ENCODE results near the gene MTHFR.

Gene MTHFR

DNA sequence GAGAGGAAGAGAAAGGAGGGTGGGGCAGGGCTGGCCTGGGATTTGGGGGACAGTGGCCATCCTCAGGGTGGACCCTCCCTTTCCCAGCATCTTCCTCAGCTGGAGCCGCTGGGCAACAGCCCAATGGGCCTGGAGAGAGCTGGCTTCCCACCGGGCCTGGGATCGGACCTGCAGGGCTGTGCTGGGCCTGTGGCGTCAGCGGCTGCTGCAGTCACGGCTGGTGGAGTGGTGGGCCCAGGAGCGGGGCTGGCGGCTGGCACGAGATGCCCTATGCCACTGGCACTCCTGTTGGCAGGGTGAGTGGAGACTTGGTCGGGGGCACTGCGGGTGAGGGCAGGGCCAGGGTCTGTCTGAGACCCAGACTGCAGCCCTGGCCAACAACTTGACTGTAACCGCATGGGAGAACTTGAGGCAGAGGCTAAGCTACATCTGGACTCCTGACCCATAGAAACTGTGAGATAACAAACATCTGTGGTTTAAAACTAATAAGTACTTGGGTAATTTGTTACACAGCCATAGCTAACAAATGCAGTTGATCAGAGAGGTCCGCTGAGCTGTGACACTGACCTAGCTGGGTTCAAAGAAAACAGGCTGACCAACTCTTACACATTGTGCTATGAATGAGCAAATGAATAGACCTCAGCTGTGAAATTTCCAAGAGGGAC, 25.9 kb downstream of the MTHFR start:
- H3K4me1 ChIP-seq (ENCODE audit: insufficient read depth, low read length, severe bottlenecking), result peaks cover 14% of the 10 kb centered on the region
- H3F3A ChIP-seq (ENCODE audit: insufficient read depth, low read length), result no peaks in the 10 kb centered on the region
- no peaks in the 10 kb centered on the region for H3K79me2 ChIP-seq (ENCODE audit: insufficient read depth, low read length)
- H3K9me2 ChIP-seq (ENCODE audit: low read depth, low read length), result no peaks in the 10 kb centered on the region
- H4K20me1 ChIP-seq (ENCODE audit: insufficient read depth, low read length), result no peaks in the 10 kb centered on the region
- no peaks in the 10 kb centered on the region for H3K36me3 ChIP-seq (ENCODE audit: insufficient read depth, low read length)
- no peak overlapping the region for H3K9ac ChIP-seq (ENCODE audit: low read length)
- no peak overlapping the region for H2AFZ ChIP-seq (ENCODE audit: low read length)
- no peak for TF ChIP-seq EZH2 (IDR thresholded peaks at IDR 0.05; ENCODE audit: borderline replicate concordance, low read length)
- TF ChIP-seq, protein P1, sequence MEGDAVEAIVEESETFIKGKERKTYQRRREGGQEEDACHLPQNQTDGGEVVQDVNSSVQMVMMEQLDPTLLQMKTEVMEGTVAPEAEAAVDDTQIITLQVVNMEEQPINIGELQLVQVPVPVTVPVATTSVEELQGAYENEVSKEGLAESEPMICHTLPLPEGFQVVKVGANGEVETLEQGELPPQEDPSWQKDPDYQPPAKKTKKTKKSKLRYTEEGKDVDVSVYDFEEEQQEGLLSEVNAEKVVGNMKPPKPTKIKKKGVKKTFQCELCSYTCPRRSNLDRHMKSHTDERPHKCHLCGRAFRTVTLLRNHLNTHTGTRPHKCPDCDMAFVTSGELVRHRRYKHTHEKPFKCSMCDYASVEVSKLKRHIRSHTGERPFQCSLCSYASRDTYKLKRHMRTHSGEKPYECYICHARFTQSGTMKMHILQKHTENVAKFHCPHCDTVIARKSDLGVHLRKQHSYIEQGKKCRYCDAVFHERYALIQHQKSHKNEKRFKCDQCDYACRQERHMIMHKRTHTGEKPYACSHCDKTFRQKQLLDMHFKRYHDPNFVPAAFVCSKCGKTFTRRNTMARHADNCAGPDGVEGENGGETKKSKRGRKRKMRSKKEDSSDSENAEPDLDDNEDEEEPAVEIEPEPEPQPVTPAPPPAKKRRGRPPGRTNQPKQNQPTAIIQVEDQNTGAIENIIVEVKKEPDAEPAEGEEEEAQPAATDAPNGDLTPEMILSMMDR (IDR thresholded peaks at IDR 0.05; ENCODE audit: low read length), result no peak
- H3K27ac ChIP-seq (ENCODE audit: low read depth, low read length, poor library complexity, severe bottlenecking), result no peak overlapping the region
- H3K4me2 ChIP-seq (ENCODE audit: low read length), result no peak overlapping the region
- no peaks in the 10 kb centered on the region for H3K9me3 ChIP-seq (ENCODE audit: low read length)
- no peak overlapping the region for H3K4me3 ChIP-seq (ENCODE audit: low read depth, low read length, poor library complexity, severe bottlenecking)
- H3K27me3 ChIP-seq (ENCODE audit: insufficient read depth, low read length), result no peaks in the 10 kb centered on the region

DNA sequence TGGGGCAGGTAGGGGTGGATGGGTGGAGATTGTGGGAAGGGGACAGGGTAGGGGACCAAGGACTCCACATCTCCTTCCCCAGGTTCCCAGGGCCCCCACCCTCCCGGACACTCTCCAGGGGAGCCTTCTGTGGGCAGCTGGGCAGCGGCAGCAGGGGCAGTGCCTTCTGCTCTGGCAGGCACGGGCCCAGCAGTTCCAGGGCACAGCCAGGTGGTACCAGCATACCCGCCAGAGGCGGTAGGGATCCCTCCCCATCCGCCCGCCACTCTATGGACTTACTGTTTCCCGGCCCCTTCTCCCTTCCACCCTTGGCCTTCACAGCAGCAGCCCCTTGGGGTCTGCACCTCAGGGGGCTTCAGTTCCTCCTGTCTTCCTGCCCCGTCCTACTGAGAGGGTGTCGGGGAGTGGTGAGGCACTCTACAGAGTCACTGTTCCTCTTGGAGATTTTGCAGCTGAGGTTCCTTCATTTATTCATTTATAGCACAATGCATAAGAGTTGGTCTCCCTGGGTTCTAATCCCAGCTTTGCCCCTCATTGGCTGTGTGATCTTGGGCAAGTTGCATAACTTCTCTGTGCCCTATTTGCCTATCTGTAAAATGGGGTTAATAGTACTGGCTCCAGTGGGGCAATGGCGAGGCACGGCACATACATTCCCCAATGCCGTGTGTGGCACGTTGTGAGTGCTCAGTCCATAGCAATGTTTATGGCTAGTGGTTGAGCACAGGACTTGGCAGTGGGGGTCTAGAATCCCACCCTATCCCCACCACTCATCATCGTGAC, 26.7 kb downstream of the MTHFR start:
- Histone ChIP-seq H3K9me2 (ENCODE audit: low read depth, low read length) (no peaks in the 10 kb centered on the region), H2AFZ (ENCODE audit: low read length) (no peak overlapping the region), H3K9ac (ENCODE audit: low read length) (no peak overlapping the region), H3K36me3 (ENCODE audit: insufficient read depth, low read length) (no peaks in the 10 kb centered on the region), H3K27me3 (ENCODE audit: insufficient read depth, low read length) (no peaks in the 10 kb centered on the region), H3K4me1 (ENCODE audit: insufficient read depth, low read length, severe bottlenecking) (peaks cover 8% of the 10 kb centered on the region), H3K4me3 (ENCODE audit: low read depth, low read length, poor library complexity, severe bottlenecking) (no peak overlapping the region), H3K27ac (ENCODE audit: low read depth, low read length, poor library complexity, severe bottlenecking) (no peak overlapping the region), H3K9me3 (ENCODE audit: low read length) (no peaks in the 10 kb centered on the region), H3F3A (ENCODE audit: insufficient read depth, low read length) (no peaks in the 10 kb centered on the region), H4K20me1 (ENCODE audit: insufficient read depth, low read length) (no peaks in the 10 kb centered on the region), H3K79me2 (ENCODE audit: insufficient read depth, low read length) (no peaks in the 10 kb centered on the region), H3K4me2 (ENCODE audit: low read length) (no peak overlapping the region)
- TF ChIP-seq, protein P1 (IDR thresholded peaks at IDR 0.05; ENCODE audit: low read length), result no peak
- no peak for TF ChIP-seq EZH2 (IDR thresholded peaks at IDR 0.05; ENCODE audit: borderline replicate concordance, low read length)

DNA sequence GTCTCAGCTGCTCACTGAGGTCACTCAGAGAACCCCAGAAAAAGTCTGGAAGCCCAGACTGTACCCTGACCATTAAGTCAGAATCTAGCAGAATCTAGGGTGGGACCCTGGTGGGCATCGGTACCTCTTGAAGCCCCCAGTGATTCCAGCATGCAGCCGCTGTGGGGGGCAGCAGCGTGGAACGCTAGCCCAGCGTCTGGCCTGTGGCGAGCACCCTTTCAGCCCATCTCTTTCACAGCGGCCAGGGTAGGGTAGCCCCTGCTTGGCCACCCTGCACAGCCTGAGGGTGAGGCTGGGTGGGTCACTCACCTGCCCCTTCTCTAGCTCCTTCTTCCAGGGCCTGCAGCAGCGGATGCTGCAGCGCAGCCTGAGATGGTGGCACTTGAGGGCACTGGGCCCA, 27.4 kb downstream of the MTHFR start:
- no peak overlapping the region for H2AFZ ChIP-seq (ENCODE audit: low read length)
- no peaks in the 10 kb centered on the region for H3K27me3 ChIP-seq (ENCODE audit: insufficient read depth, low read length)
- H3K79me2 ChIP-seq (ENCODE audit: insufficient read depth, low read length), result no peaks in the 10 kb centered on the region
- no peak overlapping the region for H3K9ac ChIP-seq (ENCODE audit: low read length)
- H3K4me3 ChIP-seq (ENCODE audit: low read depth, low read length, poor library complexity, severe bottlenecking), result no peak overlapping the region
- peaks cover under 1% of the 10 kb centered on the region for H3K4me1 ChIP-seq (ENCODE audit: insufficient read depth, low read length, severe bottlenecking)
- no peak overlapping the region for H3K4me2 ChIP-seq (ENCODE audit: low read length)
- H3K9me2 ChIP-seq (ENCODE audit: low read depth, low read length), result no peaks in the 10 kb centered on the region
- TF ChIP-seq EZH2 (IDR thresholded peaks at IDR 0.05; ENCODE audit: borderline replicate concordance, low read length), result no peak
- TF ChIP-seq, protein P1 (IDR thresholded peaks at IDR 0.05; ENCODE audit: low read length), result no peak
- no peak overlapping the region for H3K27ac ChIP-seq (ENCODE audit: low read depth, low read length, poor library complexity, severe bottlenecking)
- no peaks in the 10 kb centered on the region for H3K9me3 ChIP-seq (ENCODE audit: low read length)
- H4K20me1 ChIP-seq (ENCODE audit: insufficient read depth, low read length), result no peaks in the 10 kb centered on the region
- no peaks in the 10 kb centered on the region for H3K36me3 ChIP-seq (ENCODE audit: insufficient read depth, low read length)
- no peaks in the 10 kb centered on the region for H3F3A ChIP-seq (ENCODE audit: insufficient read depth, low read length)
